IMR-90 (cell line): ENCODE results near the gene PTPRF. TPM values are rescaled to one million over a fixed set of nuclear protein-coding genes. Genes with fewer than 3 reads are reported as not detected.

Experiments
- ATAC-seq: fragments of 200-7000 bp; cut with Tn5 transposase; 2 replicates; pipeline ENCODE4 v1.9.1; 2020; ENCODE audit warnings: low read depth, mild to moderate bottlenecking, moderate library complexity
- BruUV-seq: library from RNA; stranded (reverse); fragments of 400-500 nt; replicated peaks from 2 replicates; lab custom pipeline; 2021; lab: Mats Ljungman, UMichigan
- CTCF ChIA-PET: fragments of 300-600 bp; formaldehyde crosslinking; extraction: SDS; loops from one replicate; lab custom pipeline; 2021; ENCODE audit warnings: antibody characterized with exemption; lab: Yijun Ruan, JAX
- POLR2A ChIA-PET: fragments of 300-600 bp; sonication (Branson Sonifier 250); formaldehyde crosslinking; loops from one replicate; lab custom pipeline; 2022; ENCODE audit warnings: antibody characterized with exemption; ENCODE audit not compliant: unreplicated experiment; lab: Charles Lee
- DNase-seq: peaks from one replicate; pipeline ENCODE4 v3.0.0; 2013
- H2AFZ ChIP-seq: replicated peaks from 2 replicates; pipeline ENCODE3; 2013; ENCODE audit warnings: low read length, mild to moderate bottlenecking; ENCODE audit not compliant: poor library complexity
- H2AK5ac ChIP-seq: 2 replicates; pipeline ENCODE4 v1.6.1; 2013; ENCODE audit warnings: low read depth, low read length, inconsistent platforms
- H2AK9ac ChIP-seq: replicated peaks from 2 replicates; pipeline ENCODE3; 2013; ENCODE audit warnings: mild to moderate bottlenecking, low read depth, low read length, moderate library complexity; ENCODE audit not compliant: poor library complexity
- H2BK120ac ChIP-seq: 2 replicates; pipeline ENCODE4 v1.6.1; 2013; ENCODE audit warnings: low read depth, low read length, inconsistent platforms
- H2BK15ac ChIP-seq: 3 replicates; pipeline ENCODE4 v1.6.1; 2013; ENCODE audit warnings: low read depth, low read length, inconsistent platforms
- H2BK20ac ChIP-seq: 2 replicates; pipeline ENCODE4 v1.6.1; 2013; ENCODE audit warnings: low read depth, mild to moderate bottlenecking, inconsistent platforms, low read length, moderate library complexity
- H2BK5ac ChIP-seq: 2 replicates; pipeline ENCODE4 v1.6.1; 2013; ENCODE audit warnings: mild to moderate bottlenecking, low read depth, low read length, inconsistent platforms; ENCODE audit not compliant: poor library complexity, severe bottlenecking
- H3K14ac ChIP-seq: replicated peaks from 2 replicates; pipeline ENCODE4 v1.6.1; 2013; ENCODE audit warnings: low read depth, low read length, inconsistent platforms
- H3K18ac ChIP-seq: 2 replicates; pipeline ENCODE4 v1.6.1; 2013; ENCODE audit warnings: low read depth, low read length, control low read depth
- H3K23ac ChIP-seq: 2 replicates; pipeline ENCODE4 v1.6.1; 2013; ENCODE audit warnings: low read depth, low read length, inconsistent platforms
- H3K27ac ChIP-seq: 2 replicates; pipeline ENCODE4 v1.5.1; 2013; ENCODE audit warnings: mild to moderate bottlenecking, control low read depth, low read length; ENCODE audit not compliant: insufficient read depth
- H3K27me3 ChIP-seq: 2 replicates; pipeline ENCODE4 v1.6.1; 2013; ENCODE audit warnings: low read length; ENCODE audit not compliant: control insufficient read depth, insufficient read depth
- H3K36me3 ChIP-seq: 2 replicates; pipeline ENCODE4 v1.6.1; 2013; ENCODE audit warnings: low read length, mixed read lengths; ENCODE audit not compliant: control insufficient read depth, insufficient read depth
- H3K4ac ChIP-seq: 2 replicates; pipeline ENCODE4 v1.6.1; 2013; ENCODE audit warnings: low read depth, low read length, inconsistent platforms
- H3K4me1 ChIP-seq: 2 replicates; pipeline ENCODE4 v1.6.1; 2013; ENCODE audit warnings: low read length, mixed read lengths; ENCODE audit not compliant: control insufficient read depth, insufficient read depth
- H3K4me2 ChIP-seq: 2 replicates; pipeline ENCODE4 v1.6.1; 2013; ENCODE audit warnings: low read depth, mild to moderate bottlenecking, control low read depth, low read length, moderate library complexity
- H3K4me3 ChIP-seq: 2 replicates; pipeline ENCODE4 v1.5.1; 2013; ENCODE audit warnings: low read depth, mild to moderate bottlenecking, control low read depth, low read length, moderate library complexity; ENCODE audit not compliant: insufficient read depth
- H3K56ac ChIP-seq: 2 replicates; pipeline ENCODE4 v1.6.1; 2013; ENCODE audit warnings: low read length, inconsistent platforms; ENCODE audit not compliant: insufficient read depth; ENCODE audit errors: extremely low read depth
- H3K79me1 ChIP-seq, 2 experiments: 2 replicates each; pipeline ENCODE4 v1.6.1; 2013; ENCODE audit warnings: low read length in 2 of 2, inconsistent platforms in 1 of 2, low read depth in 1 of 2
- H3K9ac ChIP-seq: 2 replicates; pipeline ENCODE4 v1.6.1; 2013; ENCODE audit warnings: low read depth, low read length, control low read depth
- H3K9me1 ChIP-seq: 2 replicates; pipeline ENCODE4 v1.6.1; 2013; ENCODE audit warnings: low read length, inconsistent platforms; ENCODE audit not compliant: insufficient read depth
- H3K9me3 ChIP-seq: 2 replicates; pipeline ENCODE4 v1.6.1; 2013; ENCODE audit warnings: low read length; ENCODE audit not compliant: control insufficient read depth, insufficient read depth
- H4K20me1 ChIP-seq: 2 replicates; pipeline ENCODE4 v1.6.1; 2013; ENCODE audit warnings: low read length, inconsistent platforms; ENCODE audit not compliant: insufficient read depth
- H4K5ac ChIP-seq: 2 replicates; pipeline ENCODE4 v1.6.1; 2013; ENCODE audit warnings: mild to moderate bottlenecking, low read depth, low read length, control low read depth
- H4K8ac ChIP-seq, 2 experiments: 2 replicates each; pipeline ENCODE4 v1.6.1; 2013; ENCODE audit warnings: low read depth in 2 of 2, low read length in 2 of 2, control low read depth in 1 of 2, inconsistent platforms in 1 of 2
- H4K91ac ChIP-seq: 2 replicates; pipeline ENCODE4 v1.6.1; 2013; ENCODE audit warnings: low read depth, low read length, inconsistent platforms; ENCODE audit not compliant: insufficient read depth
- BHLHE40 ChIP-seq: fragments of 150-350 bp; IDR thresholded peaks from 2 replicates; pipeline ENCODE4 v1.6.1; 2016; ENCODE audit warnings: mild to moderate bottlenecking, low read depth, low read length
- CEBPB ChIP-seq: IDR thresholded peaks from 2 replicates; pipeline ENCODE4 v1.6.1; 2012; ENCODE audit warnings: low read depth, low read length, improper control_type of control experiment
- MAZ ChIP-seq: IDR thresholded peaks from 2 replicates; pipeline ENCODE4 v1.6.1; 2012; ENCODE audit warnings: low read depth, mild to moderate bottlenecking, low read length, improper control_type of control experiment, moderate library complexity, borderline replicate concordance
- MXI1 ChIP-seq: IDR thresholded peaks from 2 replicates; pipeline ENCODE4 v1.6.1; 2012; ENCODE audit warnings: low read depth, mild to moderate bottlenecking, low read length, moderate library complexity, borderline replicate concordance
- POLR2A ChIP-seq: IDR thresholded peaks from 2 replicates; pipeline ENCODE4 v1.6.1; 2012; ENCODE audit warnings: mild to moderate bottlenecking, low read depth, low read length
- RAD21 ChIP-seq: IDR thresholded peaks from 2 replicates; pipeline ENCODE4 v1.6.1; 2012; ENCODE audit warnings: low read length, improper control_type of control experiment
- RCOR1 ChIP-seq: IDR thresholded peaks from 2 replicates; pipeline ENCODE4 v1.6.1; 2012; ENCODE audit warnings: mild to moderate bottlenecking, low read length, improper control_type of control experiment; ENCODE audit not compliant: insufficient replicate concordance
- RFX5 ChIP-seq: IDR thresholded peaks from 2 replicates; pipeline ENCODE4 v1.8.0; 2012; ENCODE audit warnings: low read depth, mild to moderate bottlenecking, low read length, moderate library complexity
- WGBS, 2 experiments: methylation state at CpG; one replicate each; pipeline versions ENCODE4 v1.1.5 to v1.1.7; 2013; ENCODE audit warnings: missing lambda C conversion rate in 2 of 2; ENCODE audit not compliant: insufficient read length in 1 of 2; ENCODE audit errors: extremely low coverage in 2 of 2; 5-methylcytosine and 5-hydroxymethylcytosine counted together
- dilution Hi-C: fragments of 300-500 bp; cut with HindIII; formaldehyde crosslinking; loops from one replicate; pipeline ENCODE4 v1.14.3; 2018; ENCODE audit warnings: low sequenced_read_pairs; ENCODE audit not compliant: unreplicated experiment
- in situ Hi-C: fragments of 300-500 bp; cut with MboI; formaldehyde crosslinking; loops from 3 replicates; pipeline ENCODE4 v1.14.3; 2019; ENCODE audit warnings: low sequenced_read_pairs, inconsistent platforms, mixed read lengths
- intact Hi-C: fragments of 100-400 bp; cut with micrococcal nuclease; formaldehyde crosslinking; loops from 2 replicates; pipeline ENCODE4 v1.10.0; 2022
- polyA plus RNA-seq, 3 experiments: library from polyadenylated mRNA; depleted of rRNA; stranded (reverse); fragments of >200 nt; gene quantifications; 2 replicates each; pipeline ENCODE4 v1.2.3, GENCODE V29; 2012; ENCODE audit warnings: low replicate concordance in 1 of 3
- total RNA-seq: library from RNA; depleted of rRNA; stranded (reverse); fragments of >200 nt; gene quantifications from 2 replicates; pipeline ENCODE4 v1.2.3, GENCODE V29; 2012; rRNA removed
- TF ChIP-seq, protein P1 (sequence below): fragments of 150-350 bp; IDR thresholded peaks from 2 replicates; pipeline ENCODE4 v1.6.1; 2017; ENCODE audit warnings: mild to moderate bottlenecking, antibody characterized with exemption, low read length, low read depth

PTPRF gene
- total and polyA plus RNA-seq, 2 of the 4 experiments (the other 2 are of a cell fraction), result 25.8 to 92.3 TPM

DNA sequence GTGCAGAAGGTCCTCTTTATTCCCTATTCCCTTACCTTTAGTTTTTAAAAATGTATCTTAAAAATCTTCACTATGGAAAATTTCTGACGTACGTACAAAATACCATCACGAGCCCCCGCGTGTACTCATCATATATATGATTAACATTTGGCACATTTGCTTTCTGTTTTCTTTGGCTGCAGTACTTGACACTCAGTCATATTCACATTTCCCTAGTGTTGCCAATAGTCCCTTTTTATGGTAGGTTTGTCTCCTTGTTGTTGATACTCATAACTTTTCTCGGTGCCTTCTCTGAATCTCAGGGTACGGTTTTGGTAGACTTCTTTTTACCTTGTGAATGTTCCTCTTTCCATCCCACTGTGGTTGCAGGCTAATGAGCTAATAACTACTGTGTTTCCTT lies 142.6 kb downstream of the PTPRF start:
- no peak overlapping the region for H3K27ac ChIP-seq
- CTCF ChIA-PET, result interaction anchor here (1.2 kb wide), 1 partner anchor 139 kb away, joined by 4 read pairs; no protein-coding TSS in a partner anchor
- H3K9me1 ChIP-seq, result peaks cover 15% of the 10 kb centered on the region
- H3K79me1 ChIP-seq, result peaks cover 34 to 41% of the 10 kb centered on the region in 2 experiments
- dilution Hi-C loops (no loop called here), in situ Hi-C loops (no loop called here), intact Hi-C loops (no loop called here)
- H2BK120ac ChIP-seq, result no peak overlapping the region
- peaks cover 3% of the 10 kb centered on the region for H3K4me1 ChIP-seq
- no peak overlapping the region for H3K4me3 ChIP-seq
- no peak overlapping the region for H4K8ac ChIP-seq
- no peak overlapping the region for H3K14ac ChIP-seq
- H2AFZ ChIP-seq, result no peak overlapping the region
- WGBS, 2 experiments, result no CpG with 5 or more reads among the region's 7 CpGs
- H3K9me3 ChIP-seq, result no peaks in the 10 kb centered on the region
- no peak overlapping the region for H3K23ac ChIP-seq
- no peak overlapping the region for H2AK9ac ChIP-seq
- no peak overlapping the region for H3K4me2 ChIP-seq
- H3K27me3 ChIP-seq, result no peaks in the 10 kb centered on the region
- peaks cover 28% of the 10 kb centered on the region; the same call in 1 of the 2 replicates for H4K20me1 ChIP-seq
- no peak overlapping the region for H4K91ac ChIP-seq
- H3K36me3 ChIP-seq, result peaks cover 60% of the 10 kb centered on the region
- no peak overlapping the region for H3K4ac ChIP-seq
- H3K56ac ChIP-seq, result no peak overlapping the region
- no peak overlapping the region for H2BK5ac ChIP-seq
- no peak overlapping the region for H2AK5ac ChIP-seq
- no peak overlapping the region for H4K5ac ChIP-seq
- no TSS peak for BruUV-seq
- H3K18ac ChIP-seq, result no peak overlapping the region
- TF ChIP-seq RFX5 (no peak), POLR2A (no peak), CEBPB (no peak), MAZ (no peak), BHLHE40 (no peak), MXI1 (no peak), RAD21 (no peak), RCOR1 (no peak)
- TF ChIP-seq, protein P1, sequence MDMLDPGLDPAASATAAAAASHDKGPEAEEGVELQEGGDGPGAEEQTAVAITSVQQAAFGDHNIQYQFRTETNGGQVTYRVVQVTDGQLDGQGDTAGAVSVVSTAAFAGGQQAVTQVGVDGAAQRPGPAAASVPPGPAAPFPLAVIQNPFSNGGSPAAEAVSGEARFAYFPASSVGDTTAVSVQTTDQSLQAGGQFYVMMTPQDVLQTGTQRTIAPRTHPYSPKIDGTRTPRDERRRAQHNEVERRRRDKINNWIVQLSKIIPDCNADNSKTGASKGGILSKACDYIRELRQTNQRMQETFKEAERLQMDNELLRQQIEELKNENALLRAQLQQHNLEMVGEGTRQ, result no peak
- no peak overlapping the region for H2BK20ac ChIP-seq
- DNase-seq, result no peak
- no peak for ATAC-seq
- H3K9ac ChIP-seq, result no peak overlapping the region
- POLR2A ChIA-PET, result no interaction called here
- no peak overlapping the region for H2BK15ac ChIP-seq

Other genes starting within 250 kb of the PTPRF start
- gene C1orf210, start 245.3 kb upstream of the PTPRF start, total RNA-seq, result not detected in 2 replicates
- not detected in 2 replicates for gene C1orf210, start 245.3 kb upstream of the PTPRF start, polyA plus RNA-seq (2012; rRNA removed)
- 2.3 and 3.3 TPM in 2 replicates for gene TIE1, start 229.9 kb upstream of the PTPRF start, total RNA-seq
- gene TIE1, start 229.9 kb upstream of the PTPRF start, polyA plus RNA-seq (2012; rRNA removed), result 7.5 and 8.5 TPM in 2 replicates
- gene MPL, start 193.1 kb upstream of the PTPRF start, total RNA-seq, result not detected in 2 replicates
- gene MPL, start 193.1 kb upstream of the PTPRF start, polyA plus RNA-seq (2012; rRNA removed), result 0.12 TPM in 1 of 2 replicates, not detected in the other
- 78.0 and 103 TPM in 2 replicates for gene CDC20, start 171.9 kb upstream of the PTPRF start, total RNA-seq
- gene CDC20, start 171.9 kb upstream of the PTPRF start, polyA plus RNA-seq (2012; rRNA removed), result 107 and 115 TPM in 2 replicates
- 66.4 and 88.9 TPM in 2 replicates for gene ELOVL1, start 162.9 kb upstream of the PTPRF start, total RNA-seq
- 203 and 211 TPM in 2 replicates for gene ELOVL1, start 162.9 kb upstream of the PTPRF start, polyA plus RNA-seq (2012; rRNA removed)
- gene MED8, start 141.1 kb upstream of the PTPRF start, total RNA-seq, result 114 and 120 TPM in 2 replicates
- gene MED8, start 141.1 kb upstream of the PTPRF start, polyA plus RNA-seq (2012; rRNA removed), result 53.7 and 61.1 TPM in 2 replicates
- 9.5 and 9.7 TPM in 2 replicates for gene SZT2, start 141.0 kb upstream of the PTPRF start, total RNA-seq
- gene SZT2, start 141.0 kb upstream of the PTPRF start, polyA plus RNA-seq (2012; rRNA removed), result 14.3 and 15.7 TPM in 2 replicates
- gene HYI, start 77.0 kb upstream of the PTPRF start, total RNA-seq, result 21.5 and 25.0 TPM in 2 replicates
- gene HYI, start 77.0 kb upstream of the PTPRF start, polyA plus RNA-seq (2012; rRNA removed), result 53.7 and 66.7 TPM in 2 replicates
- 41.1 and 47.3 TPM in 2 replicates for gene KDM4A, start 119.3 kb downstream of the PTPRF start, total RNA-seq
- 21.1 and 23.8 TPM in 2 replicates for gene KDM4A, start 119.3 kb downstream of the PTPRF start, polyA plus RNA-seq (2012; rRNA removed)
- gene ST3GAL3, start 176.7 kb downstream of the PTPRF start, total RNA-seq, result 10.3 and 12.0 TPM in 2 replicates
- 14.8 and 16.3 TPM in 2 replicates for gene ST3GAL3, start 176.7 kb downstream of the PTPRF start, polyA plus RNA-seq (2012; rRNA removed)